H1 (cell line): Measurements from ENCODE around the gene TIMM9. TPM values are rescaled to one million over a fixed set of nuclear protein-coding genes. Genes with fewer than 3 reads are reported as not detected.

ENCODE experiments used
- CTCF ChIA-PET: fragments of 300-600 bp; sonication (Branson Sonifier 250); formaldehyde crosslinking; loops from one replicate; lab custom pipeline; 2021; ENCODE audit not compliant: partially characterized antibody; lab: Charles Lee
- POLR2A ChIA-PET: fragments of 300-600 bp; sonication (Branson Sonifier 250); formaldehyde crosslinking; loops from one replicate; lab custom pipeline; 2021; ENCODE audit warnings: inconsistent platforms; ENCODE audit not compliant: partially characterized antibody; lab: Charles Lee
- DNase-seq, 2 experiments: peaks; one replicate each; pipeline versions ENCODE4 v3.0.0 to v3.0.0-alpha.2; 2010 to 2022; ENCODE audit warnings: low spot score in 2 of 2, low read depth in 1 of 2, mixed read lengths in 1 of 2
- FAIRE-seq: peaks from 2 replicates; lab custom pipeline; 2011; peaks lifted over from hg19 to GRCh38; lab: Jason Lieb, UNC
- H2AFZ ChIP-seq: 2 replicates; pipeline ENCODE4 v1.8.1; 2012; ENCODE audit warnings: low read length, inconsistent platforms
- H2AK5ac ChIP-seq: 2 replicates; pipeline ENCODE4 v1.6.1; 2013; ENCODE audit warnings: low read depth, low read length
- H2BK120ac ChIP-seq: replicated peaks from 2 replicates; pipeline ENCODE3; 2013; ENCODE audit warnings: low read depth, low read length, inconsistent platforms
- H2BK12ac ChIP-seq: 2 replicates; pipeline ENCODE4 v1.6.1; 2013; ENCODE audit warnings: low read depth, low read length
- H2BK15ac ChIP-seq: 2 replicates; pipeline ENCODE4 v1.6.1; 2013; ENCODE audit warnings: low read length
- H2BK20ac ChIP-seq: 2 replicates; pipeline ENCODE4 v1.6.1; 2013; ENCODE audit warnings: low read length
- H2BK5ac ChIP-seq: 2 replicates; pipeline ENCODE4 v1.6.1; 2013; ENCODE audit warnings: low read depth, low read length
- H3K14ac ChIP-seq: 2 replicates; pipeline ENCODE4 v1.6.1; 2013; ENCODE audit warnings: inconsistent platforms; ENCODE audit not compliant: insufficient read length
- H3K18ac ChIP-seq: 2 replicates; pipeline ENCODE4 v1.6.1; 2013; ENCODE audit warnings: low read length; ENCODE audit errors: extremely low read depth
- H3K23ac ChIP-seq: 2 replicates; pipeline ENCODE4 v1.6.1; 2013; ENCODE audit warnings: inconsistent platforms; ENCODE audit not compliant: insufficient read length
- H3K23me2 ChIP-seq: 2 replicates; pipeline ENCODE4 v1.6.1; 2013; ENCODE audit warnings: low read depth, low read length
- H3K27ac ChIP-seq: 2 replicates; pipeline ENCODE4 v1.6.1; 2011; ENCODE audit warnings: low read depth, low read length, inconsistent platforms
- H3K27me3 ChIP-seq, 4 experiments: replicated peaks in 1 of 4; 1 replicate in 1 of 4; 2 replicates in 3 of 4; pipeline versions ENCODE4 v1.6.1 to v1.8.1; 2011 to 2013; ENCODE audit warnings: low read length in 3 of 4, mild to moderate bottlenecking in 3 of 4, inconsistent platforms in 2 of 4, mixed read lengths in 2 of 4, moderate library complexity in 1 of 4; ENCODE audit not compliant: control insufficient read depth in 3 of 4, insufficient read depth in 3 of 4; ENCODE audit errors: extremely low read depth in 1 of 4
- H3K36me3 ChIP-seq, 4 experiments: 2 replicates each; pipeline versions ENCODE4 v1.6.1 to v1.8.1; 2011 to 2013; ENCODE audit warnings: mild to moderate bottlenecking in 4 of 4, low read length in 3 of 4, moderate library complexity in 2 of 4, control low read depth in 1 of 4, inconsistent platforms in 1 of 4; ENCODE audit not compliant: insufficient read depth in 4 of 4, control insufficient read depth in 2 of 4
- H3K4ac ChIP-seq: replicated peaks from 2 replicates; pipeline ENCODE3; 2013; ENCODE audit warnings: low read length, low read depth, mixed read lengths, inconsistent platforms; ENCODE audit not compliant: insufficient read length
- H3K4me1 ChIP-seq, 4 experiments: replicated peaks in 1 of 4; 1 replicate in 1 of 4; 2 replicates in 3 of 4; pipeline versions ENCODE4 v1.6.1 to v1.8.1; 2011 to 2013; ENCODE audit warnings: low read length in 3 of 4, inconsistent platforms in 2 of 4, mixed read lengths in 1 of 4; ENCODE audit not compliant: insufficient read depth in 4 of 4, control insufficient read depth in 3 of 4
- H3K4me2 ChIP-seq, 2 experiments: 2 replicates each; pipeline versions ENCODE4 v1.6.1 to v1.8.1; 2011 to 2013; ENCODE audit warnings: low read depth in 2 of 2, low read length in 2 of 2, control low read depth in 1 of 2, inconsistent platforms in 1 of 2, mild to moderate bottlenecking in 1 of 2; ENCODE audit not compliant: insufficient read depth in 1 of 2
- H3K4me3 ChIP-seq, 4 experiments: fragments of 200-600, 300-600 bp in 1 of 4; sonication (generic), shearing (Covaris generic), sonication (Bioruptor Twin) in 1 of 4; 2 replicates each; pipeline versions ENCODE4 v1.5.1 to v1.8.1; 2011 to 2016; ENCODE audit warnings: low read length in 4 of 4, low read depth in 3 of 4, control low read depth in 2 of 4, inconsistent platforms in 2 of 4, mild to moderate bottlenecking in 2 of 4, mixed read lengths in 1 of 4, moderate library complexity in 1 of 4; ENCODE audit not compliant: insufficient read depth in 2 of 4; ENCODE audit errors: extremely low read depth in 1 of 4
- H3K56ac ChIP-seq: replicated peaks from 2 replicates; pipeline ENCODE3; 2013; ENCODE audit warnings: low read depth, mild to moderate bottlenecking, mixed read lengths, low read length, inconsistent platforms; ENCODE audit not compliant: insufficient read length
- H3K79me1 ChIP-seq: 2 replicates; pipeline ENCODE4 v1.6.1; 2013; ENCODE audit warnings: low read depth, low read length, control low read depth
- H3K79me2 ChIP-seq, 2 experiments: 2 replicates each; pipeline versions ENCODE4 v1.6.1 to v1.8.1; 2012 to 2013; ENCODE audit warnings: low read length in 2 of 2, mild to moderate bottlenecking in 2 of 2, inconsistent platforms in 1 of 2; ENCODE audit not compliant: insufficient read depth in 2 of 2, control insufficient read depth in 1 of 2
- H3K9ac ChIP-seq, 4 experiments: replicated peaks in 1 of 4; 1 replicate in 1 of 4; 2 replicates in 3 of 4; pipeline versions ENCODE4 v1.6.1 to v1.8.1; 2011 to 2013; ENCODE audit warnings: low read depth in 3 of 4, low read length in 3 of 4, control low read depth in 2 of 4, mild to moderate bottlenecking in 2 of 4, moderate library complexity in 2 of 4, inconsistent platforms in 1 of 4; ENCODE audit errors: extremely low read depth in 1 of 4
- H3K9me3 ChIP-seq, 2 experiments: 2 replicates each; pipeline versions ENCODE4 v1.6.1 to v1.8.1; 2012 to 2013; ENCODE audit warnings: mild to moderate bottlenecking in 2 of 2, moderate library complexity in 2 of 2, control low read depth in 1 of 2, inconsistent platforms in 1 of 2, low read depth in 1 of 2, low read length in 1 of 2, mixed read lengths in 1 of 2; ENCODE audit not compliant: insufficient read depth in 2 of 2
- H4K20me1 ChIP-seq, 2 experiments: replicated peaks in 1 of 2; 2 replicates each; pipeline versions ENCODE3 to v1.8.1; 2011 to 2013; ENCODE audit warnings: inconsistent platforms in 2 of 2, low read length in 2 of 2, mild to moderate bottlenecking in 1 of 2; ENCODE audit not compliant: insufficient read depth in 2 of 2, control insufficient read depth in 1 of 2
- H4K5ac ChIP-seq: 2 replicates; pipeline ENCODE4 v1.6.1; 2013; ENCODE audit warnings: low read length, low read depth, mixed read lengths, inconsistent platforms; ENCODE audit not compliant: insufficient read length
- H4K8ac ChIP-seq: 2 replicates; pipeline ENCODE4 v1.8.0; 2013; ENCODE audit warnings: mild to moderate bottlenecking, moderate library complexity, low read length, inconsistent platforms; ENCODE audit not compliant: insufficient read depth; ENCODE audit errors: extremely low read depth
- H4K91ac ChIP-seq: replicated peaks from 2 replicates; pipeline ENCODE3; 2013; ENCODE audit warnings: low read length, mixed read lengths, inconsistent platforms; ENCODE audit not compliant: insufficient read length
- ASH2L ChIP-seq: fragments of 200-600, 300-600 bp; sonication (generic); IDR thresholded peaks from one replicate; pipeline ENCODE4 v1.7.1; 2017; ENCODE audit warnings: low read length
- ATF2 ChIP-seq: IDR thresholded peaks from 2 replicates; pipeline ENCODE4 v1.6.1; 2012; ENCODE audit warnings: low read length, inconsistent platforms
- BACH1 ChIP-seq: IDR thresholded peaks from 2 replicates; pipeline ENCODE4 v1.6.1; 2012; ENCODE audit warnings: low read length, improper control_type of control experiment
- BRCA1 ChIP-seq: IDR thresholded peaks from 2 replicates; pipeline ENCODE4 v1.6.1; 2012; ENCODE audit warnings: low read depth, low read length, improper control_type of control experiment
- CHD2 ChIP-seq: IDR thresholded peaks from 2 replicates; pipeline ENCODE4 v1.6.1; 2012; ENCODE audit warnings: low read length, improper control_type of control experiment
- FOSL1 ChIP-seq: IDR thresholded peaks from 2 replicates; pipeline ENCODE4 v1.6.1; 2011; ENCODE audit warnings: mild to moderate bottlenecking, low read depth, low read length, moderate library complexity; ENCODE audit not compliant: insufficient read depth
- KDM4A ChIP-seq: IDR thresholded peaks from one replicate; pipeline ENCODE4 v1.7.1; 2012; ENCODE audit warnings: low read depth, mild to moderate bottlenecking, moderate library complexity, low read length, inconsistent platforms; ENCODE audit not compliant: severe bottlenecking
- KDM5A ChIP-seq: fragments of 200-600 bp; IDR thresholded peaks from 2 replicates; pipeline ENCODE4 v1.7.1; 2012; ENCODE audit warnings: mild to moderate bottlenecking, low read length, inconsistent platforms, mixed read lengths
- NRF1 ChIP-seq: IDR thresholded peaks from 2 replicates; pipeline ENCODE4 v1.6.1; 2011; ENCODE audit warnings: mild to moderate bottlenecking, low read depth, low read length, improper control_type of control experiment
- POLR2A ChIP-seq, 2 experiments: IDR thresholded peaks; 1 replicate in 1 of 2; 2 replicates in 1 of 2; pipeline ENCODE4 v1.6.1; 2011; ENCODE audit warnings: low read depth in 2 of 2, low read length in 2 of 2, mild to moderate bottlenecking in 2 of 2; ENCODE audit errors: control extremely low read depth in 1 of 2
- RAD21 ChIP-seq, 2 experiments: IDR thresholded peaks in 1 of 2; conservative IDR thresholded peaks in 1 of 2; 2 replicates each; pipeline ENCODE4 v1.6.1; 2011; ENCODE audit warnings: low read depth in 2 of 2, low read length in 2 of 2, improper control_type of control experiment in 1 of 2, inconsistent platforms in 1 of 2, mild to moderate bottlenecking in 1 of 2, moderate library complexity in 1 of 2
- SP1 ChIP-seq: IDR thresholded peaks from 2 replicates; pipeline ENCODE4 v1.6.1; 2011; ENCODE audit warnings: low read depth, low read length
- SP4 ChIP-seq: IDR thresholded peaks from 2 replicates; pipeline ENCODE4 v1.6.1; 2012; ENCODE audit warnings: low read length, inconsistent platforms
- SRF ChIP-seq: IDR thresholded peaks from 2 replicates; pipeline ENCODE4 v1.6.1; 2011; ENCODE audit warnings: mild to moderate bottlenecking, low read depth, low read length, moderate library complexity
- TAF1 ChIP-seq: IDR thresholded peaks from 2 replicates; pipeline ENCODE4 v1.6.1; 2011; ENCODE audit warnings: mild to moderate bottlenecking, low read depth, low read length
- WGBS, 2 experiments: shearing (Covaris generic) in 1 of 2; methylation state at CpG; one replicate each; pipeline versions ENCODE4 v1.1.6 to v1.1.7; 2013 to 2015; ENCODE audit warnings: low lambda C conversion rate in 2 of 2, mixed read lengths in 2 of 2, inconsistent platforms in 1 of 2, low coverage in 1 of 2, missing lambda C conversion rate in 1 of 2; ENCODE audit not compliant: insufficient replicate concordance in 2 of 2, insufficient coverage in 1 of 2, insufficient read length in 1 of 2; ENCODE audit errors: extremely low coverage in 1 of 2, missing lambda C conversion rate in 1 of 2; 5-methylcytosine and 5-hydroxymethylcytosine counted together
- polyA plus RNA-seq, 7 experiments: library from polyadenylated mRNA; depleted of rRNA in 3 of 7; stranded (reverse) in 5 of 7; unstranded in 2 of 7; fragments of >200 nt in 5 of 7; fragments of 200-250 nt in 2 of 7; gene quantifications; 1 replicate in 5 of 7; 2 replicates in 1 of 7; 4 replicates in 1 of 7; pipeline versions ENCODE4 v1.2.1 to v1.2.3, GENCODE V29; 2011 to 2013; ENCODE audit warnings: missing spikeins in 2 of 7, mixed read lengths in 2 of 7
- total RNA-seq: library from RNA; stranded (reverse); fragmentation: NEBNext Ultra II Directional; extraction: Animal tissue kit (Norgen Biotek cat#: 25700); gene quantifications from 2 replicates; pipeline ENCODE4 v1.2.1, GENCODE V29; 2021

TIMM9 gene
- total and polyA plus RNA-seq, 2 of the 8 experiments (the other 6 are each of a cell fraction or from before 2014, with no cell fraction given): 24.0 to 52.2 TPM

- Histone ChIP-seq H3K18ac (no peak overlapping the region), H3K9me3 (no peaks in the 10 kb centered on the region), H3K27me3 (no peaks in the 10 kb centered on the region), H3K4me1 (no peaks in the 10 kb centered on the region), H3K23ac (no peak overlapping the region), H3K56ac (no peak overlapping the region), H4K8ac (no peak overlapping the region), H3K79me2 (no peaks in the 10 kb centered on the region), H4K91ac (no peak overlapping the region), H2BK15ac (no peak overlapping the region), H3K23me2 (no peaks in the 10 kb centered on the region), H3K4me2 (no peak overlapping the region), H2AFZ (no peak overlapping the region), H3K4me3 (no peak overlapping the region), H2AK5ac (no peak overlapping the region), H2BK12ac (no peak overlapping the region), H4K5ac (no peak overlapping the region), H2BK5ac (no peak overlapping the region), H3K27ac (no peak overlapping the region), H3K9ac (no peak overlapping the region), H3K4ac (no peak overlapping the region), H2BK20ac (no peak overlapping the region), H3K79me1 (no peaks in the 10 kb centered on the region), H3K36me3 (peaks cover 2 to 21% (median 9%) of the 10 kb centered on the region in 4 experiments; a peak in 5 of 8 replicates), H2BK120ac (no peak overlapping the region), H3K14ac (no peak overlapping the region), H4K20me1 (peaks cover 0 to 1% of the 10 kb centered on the region in 2 experiments)
- WGBS, 2 experiments: 95% methylated on average over 5 of the region's 5 CpGs; no CpG with 5 or more reads in 1 of the 2 experiments
- ChIA-PET CTCF (interaction anchor here (0.6 kb wide), 1 partner anchor 314 kb away, joined by 5 read pairs; no protein-coding TSS in a partner anchor), POLR2A (no interaction called here)
- FAIRE-seq: no peak
- DNase-seq: no peak
- TF ChIP-seq TAF1: no peak
- no peak for TF ChIP-seq BACH1
- TF ChIP-seq RAD21 (IDR thresholded peaks at IDR 0.05 in 1 of 2, conservative IDR thresholded peaks at IDR 0.05 in 1 of 2; ENCODE audit: low read depth in 2 of 2, low read length in 2 of 2): no peak
- TF ChIP-seq NRF1: no peak
- no peak for TF ChIP-seq CHD2
- no peak for TF ChIP-seq SP4
- no peak for TF ChIP-seq POLR2A (IDR thresholded peaks at IDR 0.05; ENCODE audit: control extremely low read depth in 1 of 2, low read depth in 2 of 2, low read length in 2 of 2)
- no peak for TF ChIP-seq ASH2L
- no peak for TF ChIP-seq SRF
- no peak for TF ChIP-seq ATF2
- no peak for TF ChIP-seq BRCA1
- TF ChIP-seq KDM4A: no peak
- no peak for TF ChIP-seq SP1
- no peak for TF ChIP-seq FOSL1
- no peak for TF ChIP-seq KDM5A
Measured at GRCh38 chr14:58439476-58439875, 12.1 kb upstream of the TIMM9 start.
